Subcutaneous preadipocyte (primary cell): ENCODE results near the gene DLG3. TPM values are rescaled to one million over a fixed set of nuclear protein-coding genes. Genes with fewer than 3 reads are reported as not detected.

Experiments
- small RNA-seq: library from RNA; depleted of rRNA; stranded (forward); fragments of <200 nt; gene quantifications from one replicate; pipeline ENCODE3, GENCODE V24; 2012
- total RNA-seq: library from RNA; depleted of rRNA; stranded (reverse); fragments of >200 nt; gene quantifications from 2 replicates; pipeline ENCODE4 v1.2.3, GENCODE V29; 2012

The DLG3 gene
- total RNA-seq = 2.2 and 3.9 TPM in 2 replicates

GRCh38 chrX:70444326-70444945, at the start of gene DLG3:
DLG3 (plus strand) TSS chrX:70444835; CDS start chrX:70445202, 367 bp downstream.

GRCh38 chrX:70422851-70423341, 21.7 kb upstream of the DLG3 start, which contains the start of gene GDPD2:
GDPD2 (plus strand) TSS chrX:70423314; CDS start chrX:70424985, 1,671 bp downstream.

Small RNA genes lying within 50 kb of the gene (small RNA-seq; reads per million reads assigned to genes)
- gene RNU4-81P = not detected
- 2.0 reads per million, percentile 79 among the genes with 10 or more reads in this experiment for gene RNY4P23

Other genes starting within 250 kb of the DLG3 start
- gene AWAT1, start 210.2 kb upstream of the DLG3 start, total RNA-seq = not detected in 2 replicates
- under 0.01 and 0.39 TPM in 2 replicates for gene P2RY4, start 184.6 kb upstream of the DLG3 start, total RNA-seq
- not detected in 2 replicates for gene ARR3, start 176.5 kb upstream of the DLG3 start, total RNA-seq
- not detected in 2 replicates for gene RAB41, start 162.7 kb upstream of the DLG3 start, total RNA-seq
- gene PDZD11, start 154.9 kb upstream of the DLG3 start, total RNA-seq = 40.9 and 56.6 TPM in 2 replicates
- gene KIF4A, start 154.7 kb upstream of the DLG3 start, total RNA-seq = 11.0 and 17.8 TPM in 2 replicates
- gene GDPD2, start 21.5 kb upstream of the DLG3 start, total RNA-seq = under 0.01 TPM in 2 replicates